GM19043 (cell line): Measurements from ENCODE around the gene PKDCC.
"Not testable (repeated sequence)": the region's sequence is repeated elsewhere in the genome, so short reads cannot be mapped to it uniquely, and the experiment has no call there.

Experiments
- ATAC-seq: cut with Tn5 transposase; IDR thresholded peaks from one replicate; pipeline ENCODE4 v1.9.1; 2021; ENCODE audit warnings: low read depth; ENCODE audit not compliant: unreplicated experiment

The PKDCC gene

DNA sequence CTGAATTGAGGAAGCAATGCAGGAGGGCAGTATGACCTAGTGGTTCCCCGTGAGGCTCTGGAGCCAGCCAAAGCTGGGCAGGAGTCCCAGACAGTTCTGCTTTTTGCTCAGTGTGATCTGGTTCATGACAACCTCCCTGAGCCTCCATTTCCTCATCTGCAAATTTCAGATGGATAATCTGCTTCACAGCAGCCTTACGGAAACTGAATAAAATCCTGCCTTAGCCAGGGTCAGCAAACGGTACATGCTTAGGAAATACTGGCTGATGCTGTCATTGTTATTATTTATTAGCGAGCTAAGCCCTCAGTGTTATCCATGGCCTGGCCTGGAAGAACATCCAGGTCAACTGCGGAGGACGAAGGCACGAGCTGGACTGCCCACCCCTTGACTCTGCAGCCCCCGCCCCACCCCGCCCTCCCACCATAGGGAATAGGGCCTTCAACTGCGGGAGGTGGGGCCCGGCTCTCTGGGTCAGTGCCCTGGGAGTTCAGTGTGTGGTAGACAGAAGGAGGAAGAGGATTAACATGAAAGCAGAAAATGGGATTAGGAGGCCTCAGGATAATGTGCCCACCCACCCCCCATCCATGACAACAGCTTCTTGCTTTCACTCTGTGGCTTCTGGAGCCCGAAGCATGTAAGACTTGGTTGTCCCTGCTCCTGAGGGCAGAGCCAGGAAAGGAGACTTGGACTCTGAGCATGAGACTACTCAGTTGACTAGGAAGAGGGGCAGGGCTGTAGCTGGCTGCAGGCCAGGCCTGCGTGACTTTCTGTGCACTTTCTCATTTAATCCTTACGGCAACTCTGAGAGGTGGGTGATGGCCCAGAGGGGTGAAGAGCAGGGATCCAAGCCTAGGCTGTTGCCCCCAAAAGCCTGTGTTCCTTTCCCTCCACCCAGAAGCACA, 13.1 kb downstream of the PKDCC start:
- no peak for ATAC-seq

DNA sequence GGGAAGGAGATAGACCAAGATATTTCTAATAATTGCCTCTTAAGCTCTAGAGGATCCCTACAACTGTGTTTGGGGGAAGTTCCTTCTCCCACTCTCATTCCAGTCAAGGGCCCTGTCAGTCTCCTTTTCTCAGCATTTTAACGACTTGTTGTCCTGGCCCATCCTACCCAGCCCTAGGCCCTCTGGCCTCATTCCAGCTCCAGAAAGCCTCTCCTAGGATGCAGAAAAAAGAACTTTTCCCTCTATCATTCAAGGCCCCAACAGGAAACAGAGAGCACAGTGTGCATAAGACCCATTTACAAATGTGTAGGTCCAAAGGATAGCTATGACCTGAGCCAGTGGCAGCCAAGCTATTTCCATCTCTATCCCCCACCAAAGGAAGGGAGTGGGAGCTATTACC, 14.0 kb downstream of the PKDCC start:
- ATAC-seq: no peak

DNA sequence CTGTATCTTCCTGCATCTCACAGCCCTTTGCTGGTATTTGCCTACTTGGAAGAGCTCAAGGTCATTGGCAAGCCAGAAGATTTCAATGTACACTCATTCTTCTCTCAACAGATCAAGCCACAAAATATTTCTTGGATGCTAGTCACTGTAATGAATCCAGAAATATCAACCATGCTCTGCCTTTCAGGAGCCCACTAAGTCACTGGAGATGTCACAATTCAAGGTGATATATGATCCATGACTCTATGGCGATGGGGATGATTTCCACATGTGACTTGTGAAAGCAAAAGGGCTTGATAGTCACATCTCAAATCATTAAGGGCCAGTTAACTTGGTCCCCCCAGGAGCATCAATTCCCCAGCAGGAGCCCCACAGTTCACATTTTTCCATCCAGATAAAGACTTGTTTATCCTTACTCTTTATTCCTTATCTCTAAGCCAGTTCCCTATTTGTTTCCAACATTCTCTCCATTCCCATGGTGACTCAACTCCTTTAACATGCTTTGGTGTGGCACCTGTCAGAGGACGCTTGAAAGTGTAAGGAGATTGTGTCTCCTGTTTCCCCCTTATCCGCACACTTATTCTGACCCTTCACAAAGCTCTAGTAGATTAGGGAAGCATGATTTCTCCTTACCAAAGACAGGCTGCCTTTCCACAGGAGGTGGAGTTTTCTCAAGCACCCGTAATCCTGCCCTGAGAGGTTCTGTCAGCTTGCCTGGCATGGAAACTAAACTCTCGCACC, 15.8 kb downstream of the PKDCC start:
- no peak for ATAC-seq

DNA sequence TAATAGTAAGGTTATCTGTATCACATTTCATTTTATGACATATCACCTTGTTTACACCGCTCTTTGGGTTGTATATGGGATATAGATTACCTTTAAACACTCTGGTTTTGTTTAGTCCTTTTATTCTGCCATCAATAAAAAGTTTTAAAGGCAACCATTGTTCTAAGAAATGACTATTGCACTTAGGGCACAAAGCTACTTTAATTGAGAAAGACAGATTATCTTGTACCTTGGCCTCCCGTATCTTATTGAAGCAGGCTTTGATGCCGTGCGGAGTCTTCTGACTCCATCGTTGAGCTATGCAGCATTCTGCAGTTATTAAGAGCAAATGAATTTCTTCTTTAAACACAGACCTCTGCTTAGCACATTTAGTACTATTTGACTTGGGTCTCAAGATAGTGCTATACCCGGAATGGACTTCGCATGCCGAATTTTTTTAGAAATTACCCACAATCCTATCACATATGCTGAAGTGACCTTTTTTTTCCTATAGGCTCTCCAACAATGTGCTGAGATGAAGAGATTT, 16.7 kb downstream of the PKDCC start:
- ATAC-seq: no peak

DNA sequence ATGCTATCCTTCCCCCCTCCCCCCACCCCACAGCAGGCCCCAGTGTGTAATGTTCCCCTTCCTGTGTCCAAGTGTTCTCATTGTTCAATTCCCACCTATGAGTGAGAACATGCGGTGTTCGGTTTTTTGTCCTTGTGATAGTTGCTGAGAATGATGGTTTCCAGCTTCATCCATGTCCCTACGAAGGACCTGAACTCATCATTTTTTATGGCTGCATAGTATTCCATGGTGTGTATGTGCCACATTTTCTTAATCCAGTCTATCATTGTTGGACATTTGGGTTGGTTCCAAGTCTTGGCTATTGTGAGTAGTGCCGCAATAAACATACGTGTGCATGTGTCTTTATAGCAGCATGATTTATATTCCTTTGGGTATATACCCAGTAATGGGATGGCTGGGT, 17.9 kb downstream of the PKDCC start:
- not testable (repeated sequence) for ATAC-seq

DNA sequence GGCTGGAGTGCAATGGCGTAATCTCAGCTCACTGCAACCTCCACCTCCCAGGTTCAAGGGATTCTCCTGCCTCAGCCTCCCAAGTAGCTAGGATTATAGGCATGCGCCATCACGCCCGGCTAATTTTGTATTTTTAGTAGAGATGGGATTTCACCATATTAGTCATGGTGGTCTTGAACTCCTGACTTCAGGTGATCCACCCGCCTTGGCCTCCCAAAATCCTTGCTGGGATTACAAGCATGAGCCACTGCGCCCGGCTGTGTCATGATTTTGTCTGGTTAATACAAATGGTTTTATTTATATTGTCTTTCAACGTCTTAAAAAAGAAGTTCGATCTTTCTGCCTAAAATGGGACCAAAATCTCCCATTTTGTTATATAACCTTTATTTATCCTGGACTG, 19.2 kb downstream of the PKDCC start:
- ATAC-seq: not testable (repeated sequence)

DNA sequence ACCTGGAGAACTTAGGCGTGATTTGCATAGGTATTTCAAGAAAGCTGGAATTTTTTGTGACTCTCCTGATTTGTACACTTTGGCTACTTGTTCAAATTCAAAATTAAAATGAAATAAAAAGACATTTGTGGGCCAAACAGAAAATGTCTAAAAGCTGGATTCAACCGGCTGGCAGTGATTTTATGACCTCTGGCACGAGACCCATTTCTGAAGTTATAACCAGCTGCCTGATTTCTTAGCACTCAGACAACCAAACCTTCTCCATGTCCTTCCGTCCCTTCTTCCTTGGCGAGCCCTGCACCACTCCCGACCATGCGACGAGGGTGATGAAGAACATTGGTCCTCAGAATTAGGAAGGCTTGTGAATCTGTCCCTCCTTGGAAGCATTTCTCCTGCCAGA, 19.7 kb downstream of the PKDCC start:
- no peak for ATAC-seq

DNA sequence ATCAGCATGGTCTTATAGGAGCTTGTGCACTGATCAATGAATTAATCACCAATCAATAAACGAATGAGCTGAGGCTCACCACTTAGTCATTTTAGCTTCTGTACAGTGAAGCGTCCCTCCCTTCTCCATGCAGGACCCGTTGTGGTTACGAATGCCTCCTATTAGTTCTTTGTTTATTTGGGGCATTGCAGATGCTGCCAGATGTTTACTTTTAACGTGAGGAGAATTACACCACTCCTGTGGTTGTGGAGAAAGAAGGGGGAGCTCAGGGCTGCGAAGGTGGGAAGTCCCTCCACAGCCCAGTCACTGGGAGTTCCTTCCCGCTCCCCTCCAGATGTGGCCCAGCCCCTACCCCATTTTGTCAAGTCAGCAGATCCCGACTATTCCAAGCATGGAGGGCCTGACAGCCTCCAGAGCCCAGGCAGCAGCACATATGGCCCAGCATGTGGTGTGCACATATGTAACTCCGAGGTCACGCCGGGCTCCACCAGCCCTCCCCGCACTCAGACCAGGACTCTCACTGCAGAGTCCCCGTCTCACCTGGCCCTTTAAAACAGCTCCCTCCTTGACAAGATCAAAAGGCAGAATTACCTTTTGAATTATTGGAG, 20.9 kb downstream of the PKDCC start:
- ATAC-seq: no peak

DNA sequence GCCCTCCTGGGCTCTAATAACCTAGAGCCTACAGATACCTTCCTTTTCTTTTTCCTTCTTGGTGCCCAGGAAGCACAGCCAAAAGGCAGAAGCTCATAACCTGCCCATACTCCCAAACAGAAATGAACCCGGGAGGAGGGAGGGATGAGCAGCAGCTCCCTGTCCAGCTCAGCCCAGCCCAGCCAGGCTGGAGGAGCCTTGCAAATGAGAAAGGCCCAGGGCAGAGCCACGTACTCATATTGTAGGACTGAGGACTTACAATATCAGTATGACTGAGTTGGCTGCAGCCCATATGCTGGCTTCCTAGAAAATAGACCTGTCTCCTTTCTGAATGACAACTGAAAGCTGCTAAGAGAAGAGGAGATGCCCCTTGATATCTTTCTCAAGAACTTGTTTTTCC, 21.7 kb downstream of the PKDCC start:
- ATAC-seq: no peak

DNA sequence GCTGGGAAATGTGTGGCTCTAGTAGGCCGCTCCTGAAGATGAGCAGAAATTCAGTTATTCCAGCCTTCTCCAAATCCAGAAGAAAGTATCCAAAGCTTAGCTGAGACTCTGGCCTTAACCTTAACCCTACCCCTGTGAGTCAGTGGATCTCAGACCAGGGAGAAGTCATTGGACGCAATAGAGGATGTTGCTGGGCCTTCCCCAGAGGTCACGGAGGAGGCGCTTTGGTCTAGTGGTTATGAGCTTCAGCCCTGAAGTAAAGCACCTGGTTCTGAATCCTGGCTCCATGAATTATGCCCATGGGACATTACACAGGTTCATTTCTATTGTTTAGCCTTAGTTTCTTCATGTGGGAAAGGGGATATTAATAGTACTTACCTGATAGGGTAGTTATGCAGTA, 24.0 kb downstream of the PKDCC start:
- no peak for ATAC-seq

DNA sequence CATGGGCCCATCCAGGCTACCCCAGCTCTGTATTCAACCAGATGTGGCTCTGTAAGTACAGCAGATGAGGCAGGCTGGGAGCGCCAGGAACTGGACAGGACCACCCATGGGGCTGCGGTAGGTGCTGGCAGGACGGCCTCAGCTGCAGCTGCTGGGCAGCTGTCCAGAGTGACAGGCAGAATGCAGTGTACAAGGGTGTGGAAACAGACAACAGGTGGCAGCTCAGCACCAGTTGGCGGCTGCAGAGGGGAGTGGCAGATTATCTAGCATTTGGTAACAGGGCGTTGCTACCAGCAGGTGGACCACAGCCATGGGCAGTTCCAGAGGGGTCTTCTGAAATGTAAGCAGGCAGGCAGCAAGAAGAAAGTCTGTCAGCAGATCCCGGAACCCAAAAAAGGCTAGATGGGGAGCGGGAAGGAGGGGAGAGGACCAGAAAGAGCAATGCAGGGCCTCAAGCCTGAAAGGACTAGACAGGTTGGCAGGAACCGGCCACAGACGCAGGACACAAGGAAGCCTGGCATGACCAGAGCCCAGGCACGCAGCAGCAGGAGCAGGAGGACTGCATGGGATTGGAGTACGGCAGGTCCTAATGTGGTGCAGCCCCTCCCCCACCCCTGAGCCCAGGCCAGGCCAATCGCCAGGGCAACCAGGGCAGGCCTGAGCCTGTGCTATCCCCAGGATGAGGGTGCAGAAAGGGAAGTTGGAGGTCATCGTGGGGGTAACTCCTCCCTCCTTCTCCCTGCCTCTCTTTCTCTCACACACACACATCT, 24.7 kb downstream of the PKDCC start:
- ATAC-seq: no peak

DNA sequence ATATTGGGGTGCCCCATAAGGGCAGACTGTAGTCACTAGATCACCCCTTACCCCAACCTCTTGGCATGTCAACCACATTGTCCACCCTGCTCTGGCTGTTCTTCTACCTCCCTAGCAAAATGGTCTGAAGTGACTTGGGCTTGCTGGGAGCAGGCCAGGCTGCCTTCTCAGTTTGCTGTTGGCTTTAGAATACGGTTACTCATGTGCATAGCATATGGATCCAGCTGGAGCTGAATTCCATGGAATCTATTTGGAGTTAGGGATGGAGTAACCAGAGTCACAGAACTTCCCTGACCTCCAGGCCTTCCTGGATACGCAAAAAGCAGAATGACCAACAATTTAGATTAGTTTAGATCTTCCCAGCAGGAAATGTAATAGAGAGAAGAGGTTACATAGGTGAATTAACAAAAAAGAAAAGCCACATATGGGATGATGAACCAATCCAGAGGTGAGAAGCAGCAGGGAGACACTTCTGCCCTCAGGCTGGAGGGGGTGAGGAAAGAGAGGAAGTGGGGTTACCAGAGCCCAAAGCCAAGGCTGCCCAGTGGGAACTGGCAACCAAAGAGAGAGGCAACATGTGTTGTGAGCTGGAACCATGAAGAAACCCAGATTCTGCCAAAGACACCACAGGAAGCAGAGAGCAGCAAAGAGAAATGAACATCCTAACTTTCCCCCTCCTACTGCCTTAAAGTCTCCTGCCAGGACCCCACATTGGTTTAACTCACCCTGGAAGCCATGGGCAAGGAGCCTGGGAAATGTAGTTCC, 26.1 kb downstream of the PKDCC start:
- no peak for ATAC-seq

DNA sequence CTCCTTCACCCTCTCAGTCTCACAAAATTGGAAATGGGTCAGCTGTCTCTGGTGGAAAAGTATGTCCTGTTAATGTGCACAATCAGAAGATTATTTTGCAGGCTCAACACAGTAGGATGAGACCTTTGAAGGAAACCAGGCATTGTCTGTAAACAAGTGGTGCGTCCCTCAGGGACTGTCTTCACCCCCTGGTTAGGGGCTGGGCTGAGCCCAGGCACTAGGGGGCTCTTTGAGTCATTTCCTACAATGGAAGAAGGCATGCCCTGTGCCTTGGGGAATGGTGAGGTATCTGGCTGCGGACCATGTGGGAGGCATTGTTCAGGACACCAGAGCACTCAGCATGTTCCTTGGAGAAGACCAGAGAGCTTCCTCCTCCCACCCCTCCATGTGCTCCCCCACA, 26.8 kb downstream of the PKDCC start:
- ATAC-seq: no peak

DNA sequence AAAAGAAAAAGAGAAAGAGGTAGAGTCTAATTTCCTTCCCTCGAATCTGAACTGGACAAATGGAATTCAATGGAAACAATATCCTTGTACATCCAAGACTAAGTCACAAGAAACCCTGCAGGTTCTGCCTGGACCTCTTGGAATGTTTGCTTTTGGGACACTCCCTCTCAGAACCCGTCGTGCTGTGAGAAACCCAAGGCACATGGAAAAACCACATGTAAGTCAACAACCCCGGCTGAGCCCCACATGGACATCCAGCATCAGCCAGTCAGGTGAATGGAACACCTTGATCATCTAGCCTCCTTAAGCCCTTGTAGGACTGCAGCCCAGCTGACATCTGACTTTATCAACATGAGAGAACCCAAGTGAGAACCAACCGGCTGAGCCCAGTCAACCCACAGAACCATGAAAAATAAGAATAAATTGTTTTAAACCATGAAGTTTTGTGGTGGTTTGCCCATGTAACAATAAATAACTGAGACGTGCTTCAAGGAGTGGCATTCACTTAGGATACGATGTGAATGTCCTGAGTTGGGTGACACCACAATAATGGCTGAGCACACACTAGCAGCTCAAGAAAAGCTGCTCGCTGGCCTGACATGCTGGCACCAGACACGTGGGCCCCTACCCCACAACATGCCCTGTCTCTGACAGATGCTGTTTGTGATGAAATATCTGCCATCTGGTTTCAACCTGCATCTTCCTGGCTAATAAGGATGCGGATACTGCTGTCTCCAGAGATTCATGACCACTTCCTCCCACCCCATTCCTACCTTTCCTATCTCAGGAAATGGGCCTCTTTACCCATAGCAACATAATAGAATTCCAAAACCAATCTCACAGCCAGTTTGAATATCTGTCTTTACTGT, 28.8 kb downstream of the PKDCC start:
- no peak for ATAC-seq

DNA sequence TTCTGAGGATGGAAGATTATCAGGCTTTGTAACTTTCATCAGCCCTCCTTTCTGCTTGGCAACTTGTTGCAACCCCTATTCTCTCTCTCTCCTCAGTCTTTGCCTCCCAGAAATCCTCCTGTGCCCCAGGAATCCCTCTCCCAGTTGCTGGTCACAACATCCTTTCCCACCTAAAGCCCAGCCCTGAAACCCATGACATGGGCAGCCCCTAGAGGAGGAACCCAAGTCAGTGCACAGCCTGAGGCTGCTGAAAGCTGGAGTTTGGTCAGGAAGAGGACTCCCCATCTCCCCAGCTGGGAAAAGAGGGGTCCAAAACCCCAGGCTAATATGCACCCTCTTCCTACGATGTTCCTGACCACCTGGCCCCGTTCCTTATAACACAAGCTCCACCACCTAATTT, 29.5 kb downstream of the PKDCC start:
- no peak for ATAC-seq

DNA sequence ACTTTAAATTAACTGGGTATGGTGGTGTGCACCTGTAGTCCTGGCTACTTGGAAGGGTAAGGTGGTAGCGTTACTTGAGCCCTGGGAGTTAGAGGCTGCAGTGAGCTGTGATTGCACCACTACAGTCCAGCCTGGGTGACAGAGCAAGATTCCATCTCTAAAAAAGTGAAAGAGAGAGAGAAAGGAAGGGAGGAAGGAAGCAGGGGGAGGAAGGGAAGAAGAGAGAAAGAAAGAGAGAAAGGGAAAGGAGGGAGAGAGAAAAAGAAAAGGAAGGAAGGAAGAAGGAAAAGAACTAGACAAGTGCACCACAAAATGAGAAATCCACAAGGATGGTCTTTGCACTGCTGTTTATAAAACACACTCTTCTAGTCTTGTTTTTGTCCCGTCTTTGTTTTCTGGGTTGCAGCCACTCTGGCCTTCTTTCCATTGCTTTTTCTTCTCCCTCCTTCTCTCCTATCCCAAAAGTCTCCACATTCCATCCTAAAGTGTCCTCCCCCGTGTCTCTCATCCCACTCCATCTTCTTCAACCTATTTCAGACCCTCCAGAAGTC, 32.0 kb downstream of the PKDCC start:
- no peak for ATAC-seq

DNA sequence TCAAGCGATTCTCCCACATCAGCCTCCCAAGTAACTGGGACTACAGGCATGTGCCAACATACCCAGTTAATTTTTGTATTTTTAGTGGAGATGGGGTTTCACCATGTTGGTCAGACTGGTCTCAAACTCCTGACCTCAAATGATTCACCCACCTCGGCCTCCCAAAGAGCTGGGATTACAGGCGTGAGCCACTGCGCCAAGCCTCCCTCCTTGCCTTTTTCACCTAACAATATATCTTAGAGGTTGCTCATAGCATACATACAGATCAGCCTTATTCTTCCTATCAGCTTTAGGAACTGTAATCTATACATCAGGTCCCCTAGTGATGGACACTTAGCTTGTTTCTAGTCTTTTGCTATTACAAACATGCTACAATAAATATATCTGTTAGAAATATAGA, 33.3 kb downstream of the PKDCC start:
- ATAC-seq: not testable (repeated sequence)

DNA sequence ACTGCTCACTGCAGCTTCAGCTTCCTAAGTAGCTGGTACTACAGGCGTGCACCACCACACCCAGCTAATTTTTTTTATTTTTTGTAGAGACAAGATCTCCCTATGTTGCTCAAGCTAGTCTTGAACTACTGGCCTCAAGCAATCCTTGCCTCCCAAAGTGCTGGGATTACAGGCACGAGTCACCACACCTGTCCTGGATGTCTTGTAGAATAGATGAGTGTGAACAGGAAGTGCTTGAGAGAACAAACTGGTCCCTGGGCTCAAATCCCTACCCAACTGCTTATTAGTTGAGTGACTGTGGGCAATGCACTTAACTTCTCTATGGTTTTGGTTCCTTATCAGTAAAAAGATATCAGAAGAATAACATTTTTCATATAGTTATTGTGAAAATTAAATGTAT, 34.2 kb downstream of the PKDCC start:
- ATAC-seq: no peak
